ENCODE data around the gene CASP2. TPM values are rescaled to one million over a fixed set of nuclear protein-coding genes. Genes with fewer than 3 reads are reported as not detected.

Gene CASP2
- total RNA-seq, 2 donors from 2014 or later: 4.6 to 9.3 TPM

- intact Hi-C loops (cut with DNase I): loop anchor here (5.0 kb wide), 1 partner anchor 59 kb away; no protein-coding TSS in a partner anchor
- ATAC-seq (no peak), DNase-seq (no peak)
- WGBS, 2 donors: 62 to 76% methylated on average over 8 of the region's 8 CpGs
- Histone ChIP-seq H3K9me3 (no peaks in the 10 kb centered on the region), H3K36me3 (replicated peaks in 1 of 2; ENCODE audit: insufficient read depth in 1 of 2, low read depth in 2 of 2) (peaks cover 16 to 33% of the 10 kb centered on the region in 2 donors), H3K4me3 (no peak overlapping the region), H3K27me3 (no peaks in the 10 kb centered on the region), H3K4me1 (no peaks in the 10 kb centered on the region), H3K27ac (no peak overlapping the region)
- no peak for TF ChIP-seq CTCF (IDR thresholded peaks at IDR 0.05)
- TF ChIP-seq POLR2A (IDR thresholded peaks at IDR 0.05): no peak
Measured at GRCh38 chr7:143300959-143301935, 13.1 kb downstream of the CASP2 start.

- 92 to 94% methylated on average over 10 of the region's 10 CpGs for WGBS, 2 donors
- peaks cover 11 to 30% of the 10 kb centered on the region in 2 donors for H3K36me3 ChIP-seq (replicated peaks in 1 of 2; ENCODE audit: insufficient read depth in 1 of 2, low read depth in 2 of 2)
- intact Hi-C loops (cut with DNase I): loop anchor here (5.0 kb wide), 1 partner anchor 61 kb away; no protein-coding TSS in a partner anchor
Measured at GRCh38 chr7:143303733-143304132, 15.6 kb downstream of the CASP2 start.

GRCh38 chr7:143304938-143305337 is 16.8 kb downstream of the CASP2 start:
- no peak overlapping the region for H3K27ac ChIP-seq
- no peak for TF ChIP-seq POLR2A (IDR thresholded peaks at IDR 0.05)
- no peak for TF ChIP-seq CTCF (IDR thresholded peaks at IDR 0.05)
- no peaks in the 10 kb centered on the region for H3K9me3 ChIP-seq
- ATAC-seq: no peak
- no peak overlapping the region for H3K4me3 ChIP-seq
- 79 to 89% methylated on average over 6 of the region's 6 CpGs for WGBS, 2 donors
- intact Hi-C loops (cut with DNase I): loop anchor here (5.0 kb wide), 1 partner anchor 63 kb away; no protein-coding TSS in a partner anchor
- DNase-seq: no peak
- H3K36me3 ChIP-seq (replicated peaks in 1 of 2; ENCODE audit: insufficient read depth in 1 of 2, low read depth in 2 of 2): peaks cover 8 to 30% of the 10 kb centered on the region in 2 donors
- H3K27me3 ChIP-seq: no peaks in the 10 kb centered on the region
- no peaks in the 10 kb centered on the region for H3K4me1 ChIP-seq

More at GRCh38 chr7:143303733-143304132, 15.6 kb downstream of the CASP2 start:
- no peaks in the 10 kb centered on the region for H3K27me3 ChIP-seq
- no peaks in the 10 kb centered on the region for H3K9me3 ChIP-seq
- no peak overlapping the region for H3K27ac ChIP-seq
- H3K4me1 ChIP-seq: no peaks in the 10 kb centered on the region
- no peak for ATAC-seq
- TF ChIP-seq CTCF (IDR thresholded peaks at IDR 0.05) (no peak), POLR2A (IDR thresholded peaks at IDR 0.05) (no peak)
- DNase-seq: no peak
- H3K4me3 ChIP-seq: no peak overlapping the region

- 27 to 33% methylated on average over 10 of the region's 10 CpGs for WGBS, 2 donors
- Histone ChIP-seq H3K4me1 (no peaks in the 10 kb centered on the region), H3K4me3 (no peak overlapping the region), H3K36me3 (replicated peaks in 1 of 2; ENCODE audit: insufficient read depth in 1 of 2, low read depth in 2 of 2) (peaks cover 3 to 25% of the 10 kb centered on the region in 2 donors), H3K27ac (no peak overlapping the region), H3K27me3 (no peaks in the 10 kb centered on the region), H3K9me3 (no peaks in the 10 kb centered on the region)
- DNase-seq: peak; percentile 82 to 86 (median 84)
- peak; percentile 88 for ATAC-seq
- TF ChIP-seq POLR2A (IDR thresholded peaks at IDR 0.05): no peak
- TF ChIP-seq CTCF (IDR thresholded peaks at IDR 0.05): peak; percentile 73 to 89 (median 83)
- intact Hi-C loops (cut with DNase I): no loop called here
Measured at GRCh38 chr7:143305423-143306070, 17.4 kb downstream of the CASP2 start.
